Spleen (tissue), 11 donors: Measurements from ENCODE around the gene RNF126. TPM values are rescaled to one million over a fixed set of nuclear protein-coding genes. Genes with fewer than 3 reads are reported as not detected.
"Not testable (repeated sequence)": the region's sequence is repeated elsewhere in the genome, so short reads cannot be mapped to it uniquely, and the experiment has no call there.

ENCODE experiments used
- DNase-seq: peaks from one replicate; pipeline ENCODE4 v3.0.0-alpha.2; 2020
- H3K27ac ChIP-seq, 8 donors: fragments of 200-600 bp; sonication (generic) in 7 of 8; 1 replicate in 4 of 8; 2 replicates in 4 of 8; pipeline versions ENCODE4 v1.5.0 to v1.8.0; 2016 to 2021; ENCODE audit warnings: inconsistent platforms in 4 of 8, mild to moderate bottlenecking in 4 of 8, moderate library complexity in 1 of 8
- H3K27me3 ChIP-seq, 7 donors: fragments of 200-600 bp; sonication (generic) in 6 of 7; replicated peaks in 1 of 7; 1 replicate in 4 of 7; 2 replicates in 3 of 7; pipeline versions ENCODE4 v1.5.0 to v1.8.0; 2016 to 2021; ENCODE audit warnings: inconsistent platforms in 3 of 7, mild to moderate bottlenecking in 1 of 7
- H3K36me3 ChIP-seq, 6 donors: fragments of 200-600 bp; sonication (generic) in 5 of 6; 1 replicate in 4 of 6; 2 replicates in 2 of 6; pipeline versions ENCODE4 v1.5.0 to v1.8.0; 2016 to 2021; ENCODE audit warnings: inconsistent platforms in 2 of 6
- H3K4me1 ChIP-seq, 6 donors: fragments of 200-600 bp; sonication (generic) in 5 of 6; 1 replicate in 3 of 6; 2 replicates in 3 of 6; pipeline versions ENCODE4 v1.5.0 to v1.8.0; 2016 to 2021; ENCODE audit warnings: inconsistent platforms in 3 of 6
- H3K4me3 ChIP-seq, 8 donors: fragments of 200-600 bp; sonication (generic) in 7 of 8; 1 replicate in 4 of 8; 2 replicates in 4 of 8; pipeline versions ENCODE4 v1.5.0 to v1.8.0; 2016 to 2021; ENCODE audit warnings: inconsistent platforms in 4 of 8, mild to moderate bottlenecking in 4 of 8, moderate library complexity in 2 of 8
- H3K9me3 ChIP-seq, 8 donors: fragments of 200-600 bp; sonication (generic) in 7 of 8; 1 replicate in 4 of 8; 2 replicates in 4 of 8; pipeline versions ENCODE4 v1.5.0 to v1.8.0; 2016 to 2021; ENCODE audit warnings: inconsistent platforms in 4 of 8
- CTCF ChIP-seq, 11 experiments: fragments of 200-600 bp in 7 of 11; fragments of 450-650 bp in 4 of 11; sonication (generic) in 4 of 11; IDR thresholded peaks in 8 of 11; conservative IDR thresholded peaks in 3 of 11; 1 replicate in 7 of 11; 2 replicates in 4 of 11; pipeline versions ENCODE4 v1.4.0 to v1.8.0; 2016 to 2021; ENCODE audit warnings: antibody characterized with exemption in 11 of 11, inconsistent platforms in 4 of 11, mild to moderate bottlenecking in 1 of 11
- POLR2A ChIP-seq, 3 donors: fragments of 450-650 bp; IDR thresholded peaks; one replicate each; pipeline ENCODE4 v1.5.1; 2017; ENCODE audit warnings: antibody characterized with exemption in 3 of 3, mild to moderate bottlenecking in 1 of 3
- POLR2AphosphoS5 ChIP-seq, 3 donors: sonication (generic); formaldehyde crosslinking; IDR thresholded peaks; one replicate each; pipeline ENCODE4 v1.5.1; 2017; ENCODE audit warnings: antibody characterized with exemption in 3 of 3
- WGBS, 5 donors: extraction: QIAGEN DNeasy Blood & Tissue Kit in 3 of 5; methylation state at CpG; one replicate each; pipeline versions ENCODE4 v1.1.5 to v1.1.7; 2013 to 2018; 5-methylcytosine and 5-hydroxymethylcytosine counted together
- intact Hi-C: fragments of 100-400 bp; cut with DNase I; formaldehyde crosslinking; loops from one replicate; pipeline ENCODE4 v1.15.0; 2023; ENCODE audit warnings: low total_unique reads
- polyA plus RNA-seq, 3 donors: library from polyadenylated mRNA; stranded (reverse); fragments of 200-250 nt; gene quantifications; one replicate each; pipeline ENCODE4 v1.2.1, GENCODE V29; 2013
- total RNA-seq, 7 donors: library from RNA; depleted of rRNA in 3 of 7; stranded (reverse); fragments of >200 nt in 3 of 7; fragmentation: NEBNext Ultra II Directional in 4 of 7; extraction: Animal tissue kit (Norgen Biotek cat#: 25700) in 4 of 7; gene quantifications; one replicate each; pipeline versions ENCODE4 v1.1.0 to v1.2.1, GENCODE V29; 2016 to 2021
- donor health status: healthy with polysubstance abuse.
- donor health status: DM: no; HTN: no; CAD: no; lungs with moderate emphysema.
- donor health status: DM: no; HTN: no; CAD: no.
- donor health status: Bipolar disorder and iron deficiency.
- donor health status: healthy.
- donor health status: DM: no; HTN: no; CAD: no.
- donor health status: DM: yes; HTN: yes; CAD: no.

Gene RNF126
- total and polyA plus RNA-seq, 10 donors: 38.1 to 95.1 (median 54.8) TPM

DNA sequence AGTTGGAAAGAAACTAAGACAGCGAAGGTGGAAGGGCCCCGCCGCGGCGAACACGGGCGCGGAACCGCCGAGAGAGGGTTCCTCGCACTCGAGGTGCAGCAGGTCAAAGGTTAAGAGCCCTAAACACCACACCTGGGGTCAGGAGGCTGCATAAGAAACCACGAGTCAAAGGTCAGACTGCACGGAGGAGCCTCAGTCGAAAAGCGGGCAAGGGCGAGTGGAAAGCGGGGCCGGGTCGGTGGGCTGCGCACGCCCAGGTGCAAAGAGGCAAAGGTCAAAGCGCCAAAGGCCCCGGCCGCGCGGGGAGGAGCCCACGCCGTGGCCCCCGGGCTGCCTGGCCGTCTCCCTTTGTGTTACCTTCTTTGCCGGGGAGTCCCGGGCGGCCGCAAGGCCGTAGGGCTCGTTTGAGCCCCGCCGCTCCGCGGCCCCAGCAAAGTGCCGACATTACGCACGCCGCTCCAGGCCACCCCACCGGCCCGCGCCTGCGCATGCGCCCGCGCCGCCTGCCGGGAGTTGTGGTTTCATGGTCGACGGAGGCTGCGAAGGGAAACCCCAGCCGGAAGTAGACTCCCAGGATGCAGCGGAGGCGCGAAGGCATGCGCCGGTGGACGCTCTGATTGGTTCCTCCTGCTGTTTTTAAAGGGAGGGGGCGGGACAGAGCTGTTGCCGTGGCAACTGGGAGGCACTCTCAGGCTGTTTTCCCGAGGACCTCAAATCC, 29.8 kb downstream of the RNF126 start, which contains the start of gene POLRMT:
Gene POLRMT (minus strand): TSS at position 470 of the 718 bp plus-strand sequence. CDS start 25 bp downstream, at position 445.
- Histone ChIP-seq H3K27ac (peak within 1 kb of the TSS; percentile 41 to 85 (median 74)), H3K9me3 (no peaks in the 10 kb centered on the region), H3K4me1 (peaks cover 17 to 58% (median 34%) of the 10 kb centered on the region in 6 donors), H3K27me3 (no peaks in the 10 kb centered on the region), H3K36me3 (peaks cover 0 to 34% (median 14%) of the 10 kb centered on the region in 6 donors), H3K4me3 (peak within 1 kb of the TSS; percentile 82 to 99 (median 96))
- peak; percentile 98 for DNase-seq
- 0 to 1% (median 0%) methylated on average over 35 to 67 of the region's 67 CpGs for whole genome bisulfite sequencing, 5 donors
- TF ChIP-seq POLR2A (IDR thresholded peaks at IDR 0.05) (peak in 1 of 3 donors; percentile 20), POLR2AphosphoS5 (IDR thresholded peaks at IDR 0.05) (peak; percentile 88 to 89 (median 88)), CTCF (IDR thresholded peaks at IDR 0.05 in 8 of 11, conservative IDR thresholded peaks at IDR 0.05 in 3 of 11) (peak in 4 of 11 experiments; percentile 18 to 44 (median 34))
- intact Hi-C loops: no loop called here

- Histone ChIP-seq H3K36me3 (peaks cover 0 to 40% (median 20%) of the 10 kb centered on the region in 6 donors), H3K9me3 (no peaks in the 10 kb centered on the region), H3K4me3 (peak overlapping the region; percentile 82 to 99 (median 96)), H3K27me3 (no peaks in the 10 kb centered on the region), H3K4me1 (peaks cover 17 to 57% (median 34%) of the 10 kb centered on the region in 6 donors), H3K27ac (peak overlapping the region; percentile 41 to 85 (median 74))
- WGBS, 5 donors: 1 to 6% (median 2%) methylated on average over 23 to 35 of the region's 35 CpGs
- no peak for DNase-seq
- intact Hi-C loops: no loop called here
- TF ChIP-seq CTCF (IDR thresholded peaks at IDR 0.05 in 8 of 11, conservative IDR thresholded peaks at IDR 0.05 in 3 of 11) (no peak), POLR2A (IDR thresholded peaks at IDR 0.05) (no peak), POLR2AphosphoS5 (IDR thresholded peaks at IDR 0.05) (no peak)
Measured at GRCh38 chr19:632579-633067, 30.4 kb downstream of the RNF126 start.

- TF ChIP-seq POLR2A (IDR thresholded peaks at IDR 0.05) (no peak), CTCF (IDR thresholded peaks at IDR 0.05 in 8 of 11, conservative IDR thresholded peaks at IDR 0.05 in 3 of 11) (no peak), POLR2AphosphoS5 (IDR thresholded peaks at IDR 0.05) (no peak)
- 92 to 96% (median 95%) methylated on average over 29 to 30 of the region's 30 CpGs for WGBS, 5 donors
- intact Hi-C loops: no loop called here
Measured at GRCh38 chr19:629961-630714, 32.9 kb downstream of the RNF126 start.

GRCh38 chr19:629515-629914, 33.5 kb downstream of the RNF126 start:
- Histone ChIP-seq H3K36me3 (peaks cover 0 to 68% (median 31%) of the 10 kb centered on the region in 6 donors), H3K4me1 (peaks cover 17 to 53% (median 31%) of the 10 kb centered on the region in 6 donors)
- H3K9me3 ChIP-seq, intact Hi-C loops, H3K27ac ChIP-seq, H3K4me3 ChIP-seq, H3K27me3 ChIP-seq, DNase-seq: not testable (repeated sequence)
- 84 to 91% (median 90%) methylated on average over 24 to 25 of the region's 25 CpGs for WGBS, 5 donors

More at GRCh38 chr19:629961-630714, 32.9 kb downstream of the RNF126 start:
- Histone ChIP-seq H3K4me1 (peaks cover 17 to 57% (median 34%) of the 10 kb centered on the region in 6 donors), H3K27me3 (no peaks in the 10 kb centered on the region), H3K9me3 (no peaks in the 10 kb centered on the region), H3K36me3 (peaks cover 0 to 61% (median 25%) of the 10 kb centered on the region in 6 donors), H3K27ac (no peak overlapping the region), H3K4me3 (no peak overlapping the region)
- DNase-seq: no peak
